ENCODE data around the gene ALDH8A1.

The ALDH8A1 gene

GRCh38 chr6:134948691-134949090 lies 1.2 kb downstream of the ALDH8A1 start:
- no peak for DNase-seq

GRCh38 chr6:134948142-134948541 lies 1.8 kb downstream of the ALDH8A1 start:
- DNase-seq: no peak

GRCh38 chr6:134945045-134945444 lies 4.9 kb downstream of the ALDH8A1 start:
- DNase-seq: no peak

GRCh38 chr6:134943522-134944111 lies 6.3 kb downstream of the ALDH8A1 start:
- no peak for DNase-seq

GRCh38 chr6:134938896-134939295 lies 11.0 kb downstream of the ALDH8A1 start:
- peak in 1 of 2 donors; percentile 53 for DNase-seq

- DNase-seq: no peak
These were observed 12.5 kb downstream of the ALDH8A1 start for GRCh38 chr6:134937426-134937825.

GRCh38 chr6:134936931-134937330 lies 13.0 kb downstream of the ALDH8A1 start:
- DNase-seq: no peak

GRCh38 chr6:134936476-134936875 lies 13.4 kb downstream of the ALDH8A1 start:
- no peak for DNase-seq

GRCh38 chr6:134934793-134935485 lies 15.0 kb downstream of the ALDH8A1 start:
- DNase-seq: no peak

GRCh38 chr6:134932535-134933470 lies 17.1 kb downstream of the ALDH8A1 start:
- no peak for DNase-seq

- no peak for DNase-seq
These were observed 17.8 kb downstream of the ALDH8A1 start for GRCh38 chr6:134932098-134932497.

- DNase-seq: no peak
These were observed 19.4 kb downstream of the ALDH8A1 start for GRCh38 chr6:134930463-134930862.

- DNase-seq: no peak
These were observed 21.6 kb downstream of the ALDH8A1 start for GRCh38 chr6:134928151-134928900.

- no peak for DNase-seq
These were observed 24.1 kb downstream of the ALDH8A1 start for GRCh38 chr6:134925800-134926199.

GRCh38 chr6:134921721-134922261 lies 28.1 kb downstream of the ALDH8A1 start:
- DNase-seq: no peak

GRCh38 chr6:134921276-134921675 lies 28.6 kb downstream of the ALDH8A1 start:
- DNase-seq: no peak

GRCh38 chr6:134920422-134920821 lies 29.5 kb downstream of the ALDH8A1 start:
- DNase-seq: no peak

GRCh38 chr6:134918418-134918961 lies 31.4 kb downstream of the ALDH8A1 start:
- no peak for DNase-seq

- DNase-seq: no peak
These were observed 38.4 kb downstream of the ALDH8A1 start for GRCh38 chr6:134911547-134911946.

- no peak for DNase-seq
These were observed 39.3 kb downstream of the ALDH8A1 start for GRCh38 chr6:134910593-134910935.

GRCh38 chr6:134909701-134910592 lies 40.0 kb downstream of the ALDH8A1 start:
- no peak for DNase-seq
